Cerebellar cortex (tissue), 1 donor: ENCODE results near the gene ALDH3A1.

Experiments used
- DNase-seq: peaks from one replicate; pipeline ENCODE4 v3.0.0-alpha.2; 2015; ENCODE audit warnings: low spot score

The ALDH3A1 gene

DNA sequence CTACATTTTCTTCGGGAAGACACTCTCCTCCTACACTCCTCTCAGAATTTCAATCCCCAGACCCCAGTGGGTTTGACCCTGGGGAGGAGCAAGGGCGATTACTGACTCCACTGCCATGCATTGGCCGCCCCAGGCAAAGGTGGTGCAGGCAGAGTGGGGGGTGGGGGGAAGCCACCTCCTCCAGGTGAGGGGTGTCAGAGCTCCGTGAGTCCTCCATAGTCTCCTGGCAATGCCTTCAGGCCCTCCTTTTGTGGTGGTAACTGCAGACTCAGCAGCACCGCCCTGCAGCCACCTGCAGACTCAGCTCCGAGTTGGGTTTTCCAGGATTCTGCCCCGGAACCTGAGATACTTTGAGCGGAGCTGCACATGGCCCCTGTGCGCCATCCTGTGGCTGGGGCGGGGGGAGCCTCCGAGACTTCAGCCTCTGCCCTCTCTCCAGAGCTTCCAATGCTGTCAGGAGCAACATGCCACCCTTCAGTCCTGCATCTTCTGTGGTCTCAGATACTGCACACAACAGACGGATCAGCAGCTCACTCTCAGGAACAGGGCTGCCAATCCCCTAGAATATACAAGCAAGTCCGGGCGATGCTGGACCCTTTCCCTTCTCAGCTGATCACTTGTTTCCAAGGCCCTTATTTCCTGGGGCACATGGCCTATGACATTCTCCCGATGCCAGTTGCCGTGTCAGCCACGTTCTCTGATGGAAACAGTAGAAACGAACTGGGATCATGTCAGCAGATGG is 29.3 kb downstream of the ALDH3A1 start:
- DNase-seq = no peak

DNA sequence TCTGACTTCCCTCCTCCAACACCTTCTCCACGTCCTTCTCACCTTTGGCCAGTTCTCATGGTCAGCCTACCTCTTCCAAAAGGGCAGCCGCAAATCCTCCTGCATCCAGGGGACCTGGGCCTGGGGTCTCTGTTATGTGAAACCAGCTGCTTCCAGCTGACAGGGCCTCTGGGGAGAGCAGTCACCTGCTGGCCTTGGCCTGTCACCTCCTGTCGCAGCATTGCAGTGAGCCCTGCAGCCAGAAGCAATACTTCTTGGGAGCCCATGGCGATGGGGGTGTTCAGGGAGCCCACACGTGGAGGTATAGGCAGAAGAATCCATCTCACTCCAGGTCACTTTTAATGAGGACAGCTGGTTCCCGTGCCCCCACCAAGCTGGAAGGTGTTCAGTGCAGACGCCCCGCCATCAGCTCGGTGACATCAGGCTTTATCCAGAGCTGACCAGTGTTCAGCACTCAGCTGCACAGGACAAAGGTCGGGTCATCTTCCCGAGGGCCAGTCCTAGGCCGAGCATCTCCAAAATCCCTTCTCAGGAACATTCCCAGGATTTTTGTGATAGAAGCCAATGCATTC is 30.0 kb downstream of the ALDH3A1 start:
- DNase-seq = no peak

DNA sequence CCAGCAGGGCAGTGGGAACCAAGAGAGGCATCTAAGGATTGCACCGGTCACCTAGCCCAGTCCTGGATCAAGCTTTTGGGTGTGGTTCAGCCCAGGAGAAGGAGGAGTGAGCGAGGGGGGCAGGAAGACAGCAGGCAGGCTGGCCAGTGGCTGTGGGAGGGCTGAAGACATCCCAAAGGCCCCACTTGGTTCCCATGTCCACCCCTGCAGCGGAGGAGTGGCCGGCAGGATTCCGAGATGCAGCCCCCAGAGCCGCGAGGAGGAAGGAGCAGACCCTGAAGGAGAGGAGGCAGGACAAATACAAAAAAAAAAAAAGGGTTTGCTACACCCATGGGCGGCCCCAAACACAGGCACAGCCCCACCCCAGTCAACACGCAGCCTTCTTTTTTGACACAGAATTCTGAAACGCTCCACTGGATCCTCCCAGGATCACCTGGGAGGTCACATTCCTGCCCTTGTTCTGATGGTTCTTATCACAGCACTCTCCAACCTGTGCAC is 30.6 kb downstream of the ALDH3A1 start:
- DNase-seq = no peak

DNA sequence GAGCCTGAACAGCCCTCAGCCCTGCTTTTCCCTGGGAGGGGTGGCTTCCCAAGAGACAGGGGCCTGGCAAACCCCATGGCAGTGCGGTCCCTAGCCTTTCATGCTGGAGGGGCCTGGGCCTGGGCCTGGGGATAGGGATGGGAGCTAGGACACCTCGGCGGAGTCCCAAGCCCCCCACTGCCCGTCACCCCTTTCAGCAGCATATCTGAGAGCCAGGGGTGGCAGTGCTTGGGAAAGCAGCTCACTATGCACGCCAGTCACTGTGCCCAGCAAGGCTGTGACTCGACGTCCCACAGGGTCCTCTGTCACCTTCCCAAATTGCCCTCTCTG is 31.1 kb downstream of the ALDH3A1 start:
- DNase-seq = no peak

DNA sequence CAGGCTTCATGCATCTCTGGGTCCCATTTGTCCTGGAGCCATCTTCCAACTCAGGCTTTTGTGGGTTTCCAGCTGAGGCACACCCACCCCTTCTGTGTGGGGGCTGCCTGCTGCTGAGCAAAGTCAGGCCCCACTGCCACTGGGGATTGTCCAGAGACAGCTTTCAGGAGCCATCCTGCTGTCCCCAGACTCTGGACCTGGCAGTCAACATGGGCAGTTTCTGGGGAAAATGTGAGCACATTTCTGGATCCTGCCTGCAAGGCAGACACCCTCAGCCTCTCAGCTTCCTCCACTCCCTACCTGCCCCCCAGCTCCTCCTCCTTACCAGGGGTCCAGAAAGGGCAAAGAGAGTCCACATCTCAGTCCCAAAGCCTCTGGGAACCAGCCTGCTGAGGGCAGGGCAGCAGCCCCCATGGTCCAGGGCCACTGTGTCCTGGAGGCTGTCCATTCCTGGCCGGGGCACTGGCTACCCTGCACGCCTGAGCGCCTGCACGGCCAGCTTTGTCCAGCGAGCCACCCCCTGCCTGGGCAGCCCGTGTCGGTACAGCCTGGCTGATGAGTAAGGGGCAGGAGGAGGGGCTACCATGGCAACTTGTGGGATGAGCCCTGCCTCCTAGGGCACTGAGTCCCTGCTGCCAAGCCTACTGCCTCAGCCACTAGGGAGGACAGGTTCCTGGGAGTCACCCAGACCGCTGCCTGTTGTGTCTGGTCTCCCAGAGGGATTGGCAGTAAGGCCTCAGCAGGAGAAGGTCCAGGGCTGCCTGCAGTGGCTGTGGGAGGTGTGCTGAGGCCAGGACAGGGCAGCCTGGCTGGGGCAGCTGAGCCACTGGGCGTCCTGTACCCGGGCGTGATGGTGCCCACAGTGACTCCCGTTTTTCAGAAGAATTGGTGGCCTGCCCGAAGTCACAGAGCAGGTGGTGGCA is 31.7 kb downstream of the ALDH3A1 start, which contains the start of gene SLC47A2:
TSS of gene SLC47A2 (minus strand) at position 477 of the 923 bp plus-strand sequence. CDS start at position 448, 29 bp downstream.
- no peak for DNase-seq

- no peak for DNase-seq
These were observed 33.3 kb downstream of the ALDH3A1 start for GRCh38 chr17:19714542-19715411.

- no peak for DNase-seq
These were observed 34.2 kb downstream of the ALDH3A1 start for GRCh38 chr17:19713901-19714361.

DNA sequence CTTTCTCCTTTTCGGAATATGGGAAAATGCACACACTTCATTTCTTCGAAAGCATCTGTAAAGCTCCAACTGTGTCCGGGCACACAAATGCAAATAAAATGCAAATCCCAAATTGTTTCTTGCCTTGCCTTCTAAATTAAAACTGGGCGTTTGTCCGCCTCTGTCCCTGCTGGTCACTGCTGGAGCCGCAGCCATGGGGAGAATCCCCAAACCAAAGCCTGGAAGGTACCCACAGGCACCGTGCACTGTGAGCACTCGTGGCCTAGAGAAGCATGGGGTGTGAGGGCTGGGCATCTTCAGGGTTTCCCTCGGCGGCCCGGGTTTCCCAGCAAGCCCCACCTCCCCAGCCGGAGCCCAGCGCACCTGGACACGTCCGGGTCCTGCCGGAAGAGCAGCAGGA is 34.6 kb downstream of the ALDH3A1 start:
- no peak for DNase-seq

DNA sequence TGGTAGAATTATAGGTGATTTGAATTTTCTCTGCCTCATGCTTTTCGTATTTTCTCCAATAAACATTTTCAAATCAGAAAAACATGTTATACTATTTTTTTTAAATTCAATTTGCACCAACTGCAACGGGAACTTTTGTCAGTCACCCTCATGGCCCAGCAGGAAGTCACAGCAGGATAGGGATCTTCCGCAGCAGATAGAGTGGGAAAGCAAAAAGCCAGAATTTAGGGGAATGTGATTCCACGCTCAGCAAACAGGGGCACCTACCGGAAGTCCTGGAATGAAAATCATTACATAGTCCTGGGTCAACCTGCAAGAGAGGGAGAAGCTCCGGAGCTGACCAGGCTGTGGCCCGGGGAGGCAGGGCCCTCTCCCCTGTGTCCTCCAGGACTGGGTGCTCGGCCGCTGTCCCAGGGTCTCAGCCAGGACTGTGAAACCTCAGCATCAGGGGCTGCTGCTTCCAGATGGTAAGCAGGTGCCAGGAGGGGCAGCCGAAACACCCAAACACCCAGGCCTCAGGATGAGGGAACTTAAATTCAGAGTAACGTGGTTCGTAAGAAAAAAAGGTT is 35.6 kb downstream of the ALDH3A1 start:
- DNase-seq = no peak

- no peak for DNase-seq
These were observed 38.3 kb downstream of the ALDH3A1 start for GRCh38 chr17:19709841-19710240.

- no peak for DNase-seq
These were observed 39.5 kb downstream of the ALDH3A1 start for GRCh38 chr17:19708431-19709175.

- no peak for DNase-seq
These were observed 40.3 kb downstream of the ALDH3A1 start for GRCh38 chr17:19707728-19708221.

GRCh38 chr17:19706791-19707727 is 41.0 kb downstream of the ALDH3A1 start:
- DNase-seq = no peak

GRCh38 chr17:19705771-19706770 is 42.0 kb downstream of the ALDH3A1 start:
- DNase-seq = no peak

- no peak for DNase-seq
These were observed 42.9 kb downstream of the ALDH3A1 start for GRCh38 chr17:19705201-19705600.

GRCh38 chr17:19703828-19704613 is 44.1 kb downstream of the ALDH3A1 start:
- no peak for DNase-seq
